GM06990 (cell line): ENCODE data around the gene RAB5B.

ENCODE experiments used
- DNase-seq: peaks from one replicate; pipeline ENCODE4 v3.0.0-alpha.2; 2011; ENCODE audit not compliant: insufficient read length; ENCODE audit errors: extremely low read depth
- H3K27me3 ChIP-seq: replicated peaks from 2 replicates; pipeline ENCODE4 v1.6.0; 2011; ENCODE audit warnings: low read length; ENCODE audit not compliant: control insufficient read depth, insufficient read depth
- H3K36me3 ChIP-seq: 2 replicates; pipeline ENCODE4 v1.5.1; 2011; ENCODE audit warnings: low read length; ENCODE audit not compliant: control insufficient read depth, insufficient read depth
- H3K4me3 ChIP-seq: replicated peaks from 2 replicates; pipeline ENCODE4 v1.5.1; 2011; ENCODE audit warnings: low read depth, mild to moderate bottlenecking, control low read depth, low read length
- TF ChIP-seq, protein P1 (sequence below): IDR thresholded peaks from 2 replicates; pipeline ENCODE4 v1.5.1; 2011; ENCODE audit warnings: low read length, control low read depth, mild to moderate bottlenecking, inconsistent platforms; ENCODE audit not compliant: insufficient read depth, poor library complexity, severe bottlenecking

The RAB5B gene

DNA sequence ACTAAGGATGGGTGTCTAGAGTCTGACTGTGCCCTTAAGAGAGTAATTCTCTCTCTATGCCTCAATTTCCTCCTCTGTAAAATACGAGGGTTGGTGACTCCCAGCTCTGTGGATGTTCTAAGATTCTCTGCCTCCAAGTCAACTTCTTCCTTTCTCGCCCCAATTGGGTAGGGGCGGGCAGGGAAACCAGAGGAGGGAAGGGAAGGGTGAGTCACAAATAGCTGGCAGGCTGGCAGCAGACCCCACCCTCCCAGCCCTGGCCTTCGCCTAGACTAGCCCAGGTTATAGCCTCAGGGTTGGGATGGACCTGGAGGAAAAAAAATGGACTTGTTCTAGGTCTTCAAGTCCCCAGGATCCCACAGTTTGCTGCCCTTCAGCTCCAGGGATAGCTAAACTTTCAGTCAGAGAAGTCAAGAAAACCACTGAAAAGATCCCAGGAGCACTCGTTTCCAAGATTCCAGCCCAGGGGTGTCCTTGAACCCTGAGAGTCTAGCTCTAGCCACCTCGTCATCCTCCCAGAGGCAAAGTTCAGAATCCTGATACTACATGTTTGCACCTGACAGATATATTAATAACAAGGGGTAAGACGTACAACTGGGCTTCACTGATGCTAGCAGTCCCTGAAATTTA lies 40.6 kb upstream of the RAB5B start:
- H3K36me3 ChIP-seq: peaks cover 8% of the 10 kb centered on the region
- TF ChIP-seq, protein P1, sequence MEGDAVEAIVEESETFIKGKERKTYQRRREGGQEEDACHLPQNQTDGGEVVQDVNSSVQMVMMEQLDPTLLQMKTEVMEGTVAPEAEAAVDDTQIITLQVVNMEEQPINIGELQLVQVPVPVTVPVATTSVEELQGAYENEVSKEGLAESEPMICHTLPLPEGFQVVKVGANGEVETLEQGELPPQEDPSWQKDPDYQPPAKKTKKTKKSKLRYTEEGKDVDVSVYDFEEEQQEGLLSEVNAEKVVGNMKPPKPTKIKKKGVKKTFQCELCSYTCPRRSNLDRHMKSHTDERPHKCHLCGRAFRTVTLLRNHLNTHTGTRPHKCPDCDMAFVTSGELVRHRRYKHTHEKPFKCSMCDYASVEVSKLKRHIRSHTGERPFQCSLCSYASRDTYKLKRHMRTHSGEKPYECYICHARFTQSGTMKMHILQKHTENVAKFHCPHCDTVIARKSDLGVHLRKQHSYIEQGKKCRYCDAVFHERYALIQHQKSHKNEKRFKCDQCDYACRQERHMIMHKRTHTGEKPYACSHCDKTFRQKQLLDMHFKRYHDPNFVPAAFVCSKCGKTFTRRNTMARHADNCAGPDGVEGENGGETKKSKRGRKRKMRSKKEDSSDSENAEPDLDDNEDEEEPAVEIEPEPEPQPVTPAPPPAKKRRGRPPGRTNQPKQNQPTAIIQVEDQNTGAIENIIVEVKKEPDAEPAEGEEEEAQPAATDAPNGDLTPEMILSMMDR: no peak
- no peak for DNase-seq
- H3K27me3 ChIP-seq: no peaks in the 10 kb centered on the region
- no peak overlapping the region for H3K4me3 ChIP-seq

DNA sequence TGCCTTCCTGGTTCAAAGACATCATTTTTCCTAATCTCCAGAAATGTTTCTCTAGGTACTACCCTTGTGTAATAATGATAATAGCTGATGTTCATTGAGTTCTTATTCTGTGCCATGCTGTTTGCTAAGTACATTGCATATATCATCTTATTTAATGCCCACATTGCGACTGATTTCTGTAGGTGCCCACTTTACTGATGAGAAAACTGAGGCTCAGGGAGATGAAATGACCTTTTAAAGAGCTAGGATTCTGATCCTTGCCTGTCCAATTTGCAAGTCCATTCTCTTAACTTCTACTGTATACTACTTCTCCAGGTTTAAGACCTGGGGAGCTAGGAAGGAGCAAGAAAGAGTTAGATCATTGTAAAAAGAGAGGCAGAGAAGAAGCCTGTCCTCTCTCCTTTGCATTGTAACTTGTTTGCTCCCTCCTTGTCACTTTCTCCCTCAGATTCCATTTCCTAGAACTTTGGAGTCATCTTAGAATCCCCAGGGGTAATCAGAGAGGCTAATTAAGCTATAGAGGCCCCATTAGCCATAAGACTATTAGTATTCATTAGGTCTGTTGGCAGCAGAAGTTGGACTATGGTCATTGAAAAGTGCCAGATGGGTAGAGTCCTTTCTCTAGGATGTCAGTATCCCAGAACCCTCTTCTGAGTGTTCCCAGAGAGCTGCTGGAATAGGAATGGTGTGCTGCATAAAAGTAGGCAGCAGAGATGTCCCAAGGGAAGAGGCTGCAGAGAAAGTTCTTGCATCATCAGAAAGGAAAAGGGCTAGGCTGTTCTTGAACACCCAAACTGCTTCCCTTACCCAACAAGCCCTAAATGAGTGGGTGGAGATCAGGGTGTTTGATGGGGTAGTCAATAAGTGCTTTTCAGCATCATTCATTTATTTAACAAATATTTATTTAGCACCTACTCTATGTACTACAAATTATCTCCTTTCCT lies 39.8 kb upstream of the RAB5B start:
- no peak overlapping the region for H3K4me3 ChIP-seq
- DNase-seq: no peak

DNA sequence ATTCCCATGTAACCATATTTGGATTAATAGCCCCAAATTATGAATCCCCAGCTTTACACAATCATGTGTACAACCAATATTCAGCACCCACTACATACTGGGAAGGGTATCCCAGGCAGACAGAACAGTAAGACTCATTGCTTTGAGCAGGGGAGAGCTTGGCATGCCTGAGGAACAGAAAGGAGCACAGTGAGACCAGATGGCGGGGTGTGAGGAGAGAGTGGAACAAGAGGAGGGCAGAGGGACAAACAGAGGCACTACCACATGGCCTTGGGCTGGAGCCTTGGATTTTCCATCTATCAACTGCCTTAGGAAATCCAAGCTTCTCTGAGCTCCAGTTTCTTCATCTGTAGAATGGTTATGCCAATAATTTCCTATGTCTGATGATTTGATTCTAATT lies 39.1 kb upstream of the RAB5B start:
- no peaks in the 10 kb centered on the region for H3K27me3 ChIP-seq
- no peak for DNase-seq
- no peak overlapping the region for H3K4me3 ChIP-seq
- TF ChIP-seq, protein P1: no peak
- peaks cover 15% of the 10 kb centered on the region for H3K36me3 ChIP-seq

More for the DNA sequence above, 39.8 kb upstream of the RAB5B start:
- TF ChIP-seq, protein P1: no peak
- no peaks in the 10 kb centered on the region for H3K27me3 ChIP-seq
- H3K36me3 ChIP-seq: peaks cover 11% of the 10 kb centered on the region

DNA sequence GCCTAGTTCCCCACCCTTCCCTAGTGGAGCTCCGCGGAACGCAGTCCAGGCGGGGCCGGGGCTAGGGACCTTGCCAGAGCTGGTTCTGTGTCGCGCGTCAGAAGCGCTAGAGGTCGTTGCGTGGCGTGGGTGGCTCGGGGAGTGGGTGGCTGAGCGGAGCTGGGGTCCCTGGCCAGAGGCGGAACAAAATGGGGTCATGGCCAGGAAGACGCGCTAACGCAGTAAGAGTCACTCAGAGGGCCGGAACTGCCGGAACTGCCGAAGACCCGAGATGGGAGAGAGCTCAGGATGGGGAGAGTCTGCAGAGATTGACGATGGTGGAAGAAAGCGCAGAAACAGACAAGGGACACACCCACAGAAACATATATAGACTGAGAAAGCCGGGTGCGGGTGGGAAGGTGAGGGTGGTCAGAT lies 38.1 kb upstream of the RAB5B start:
- DNase-seq: no peak
- peaks cover 15% of the 10 kb centered on the region for H3K36me3 ChIP-seq
- no peak overlapping the region for H3K4me3 ChIP-seq
- no peaks in the 10 kb centered on the region for H3K27me3 ChIP-seq
- TF ChIP-seq, protein P1: no peak

DNA sequence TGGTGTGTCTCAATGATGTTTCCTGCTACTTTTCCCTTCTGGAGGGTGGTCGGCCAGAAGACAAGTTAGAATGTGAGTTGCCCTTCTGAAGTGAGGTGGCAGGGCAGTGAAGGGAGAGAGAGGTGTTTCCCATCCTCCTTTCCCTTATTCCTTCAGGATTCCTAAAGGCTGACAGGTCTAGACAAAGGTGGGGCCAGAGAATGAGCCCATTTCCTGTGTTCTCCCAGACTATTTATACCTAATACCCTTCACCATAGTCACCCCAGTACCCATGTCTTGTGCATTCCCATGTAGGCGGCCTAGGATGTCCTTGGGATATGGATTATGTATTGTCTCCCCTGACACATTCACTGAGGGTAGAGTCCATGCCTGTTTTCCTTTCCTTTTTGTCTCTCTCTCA lies 35.9 kb upstream of the RAB5B start:
- Histone ChIP-seq H3K36me3 (peaks cover 25% of the 10 kb centered on the region), H3K4me3 (no peak overlapping the region), H3K27me3 (no peaks in the 10 kb centered on the region)
- DNase-seq: no peak
- TF ChIP-seq, protein P1: no peak
